Uterus (tissue), 4 donors: ENCODE measurements around the gene C9orf50. TPM values are rescaled to one million over a fixed set of nuclear protein-coding genes. Genes with fewer than 3 reads are reported as not detected.
A peak's percentile ranks its signal among the peaks of the same experiment; 100 is the strongest.

Experiments
- DNase-seq, 2 donors: peaks; one replicate each; pipeline ENCODE4 v3.0.0-alpha.2; 2019 to 2020
- H3K27ac ChIP-seq, 2 donors: fragments of 200-600 bp; sonication (generic); 1 replicate in 1 of 2; 2 replicates in 1 of 2; pipeline ENCODE4 v1.5.1; 2016 to 2018
- H3K27me3 ChIP-seq, 2 donors: fragments of 200-600 bp; sonication (generic); one replicate each; pipeline ENCODE4 v1.5.1; 2018 to 2019; ENCODE audit warnings: control low read depth in 1 of 2
- H3K36me3 ChIP-seq, 2 donors: fragments of 200-600 bp; sonication (generic); one replicate each; pipeline ENCODE4 v1.5.1; 2019; ENCODE audit warnings: control low read depth in 1 of 2
- H3K4me1 ChIP-seq, 2 donors: fragments of 200-600 bp; sonication (generic); one replicate each; pipeline ENCODE4 v1.5.1; 2018 to 2019; ENCODE audit warnings: control low read depth in 1 of 2
- H3K4me3 ChIP-seq, 2 donors: fragments of 200-600 bp; sonication (generic); 1 replicate in 1 of 2; 2 replicates in 1 of 2; pipeline ENCODE4 v1.5.1; 2018 to 2019; ENCODE audit warnings: mild to moderate bottlenecking in 1 of 2
- H3K9me3 ChIP-seq, 2 donors: fragments of 200-600 bp; sonication (generic); one replicate each; pipeline ENCODE4 v1.5.1; 2019; ENCODE audit warnings: control low read depth in 1 of 2
- POLR2A ChIP-seq, 2 donors: fragments of 450-650 bp; IDR thresholded peaks; one replicate each; pipeline ENCODE4 v1.6.1; 2016; ENCODE audit warnings: antibody characterized with exemption in 2 of 2, mild to moderate bottlenecking in 1 of 2, moderate library complexity in 1 of 2
- intact Hi-C: fragments of 100-400 bp; cut with DNase I; formaldehyde crosslinking; loops from one replicate; pipeline ENCODE4 v1.15.1; 2023; ENCODE audit warnings: low total_unique reads
- total RNA-seq, 4 donors: library from RNA; depleted of rRNA in 3 of 4; stranded (reverse); fragments of >200 nt in 3 of 4; gene quantifications; one replicate each; pipeline versions ENCODE4 v1.1.0 to v1.2.4, GENCODE V29; 2014 to 2023
- TF ChIP-seq, protein P1 (sequence below), 4 experiments: fragments of 200-600 bp in 2 of 4; fragments of 450-650 bp in 2 of 4; sonication (generic) in 2 of 4; IDR thresholded peaks; one replicate each; pipeline ENCODE4 v1.5.1; 2016 to 2019; ENCODE audit warnings: antibody characterized with exemption in 4 of 4, mild to moderate bottlenecking in 2 of 4, moderate library complexity in 1 of 4
- donor health status: DM: yes; HTN: yes; CAD: no.

The C9orf50 gene
- total RNA-seq, 4 donors from 2014 or later = 0.35 TPM; not detected in 3

- peak; percentile 59 to 77 for DNase-seq
- TF ChIP-seq, protein P1, sequence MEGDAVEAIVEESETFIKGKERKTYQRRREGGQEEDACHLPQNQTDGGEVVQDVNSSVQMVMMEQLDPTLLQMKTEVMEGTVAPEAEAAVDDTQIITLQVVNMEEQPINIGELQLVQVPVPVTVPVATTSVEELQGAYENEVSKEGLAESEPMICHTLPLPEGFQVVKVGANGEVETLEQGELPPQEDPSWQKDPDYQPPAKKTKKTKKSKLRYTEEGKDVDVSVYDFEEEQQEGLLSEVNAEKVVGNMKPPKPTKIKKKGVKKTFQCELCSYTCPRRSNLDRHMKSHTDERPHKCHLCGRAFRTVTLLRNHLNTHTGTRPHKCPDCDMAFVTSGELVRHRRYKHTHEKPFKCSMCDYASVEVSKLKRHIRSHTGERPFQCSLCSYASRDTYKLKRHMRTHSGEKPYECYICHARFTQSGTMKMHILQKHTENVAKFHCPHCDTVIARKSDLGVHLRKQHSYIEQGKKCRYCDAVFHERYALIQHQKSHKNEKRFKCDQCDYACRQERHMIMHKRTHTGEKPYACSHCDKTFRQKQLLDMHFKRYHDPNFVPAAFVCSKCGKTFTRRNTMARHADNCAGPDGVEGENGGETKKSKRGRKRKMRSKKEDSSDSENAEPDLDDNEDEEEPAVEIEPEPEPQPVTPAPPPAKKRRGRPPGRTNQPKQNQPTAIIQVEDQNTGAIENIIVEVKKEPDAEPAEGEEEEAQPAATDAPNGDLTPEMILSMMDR (IDR thresholded peaks at IDR 0.05) = peak in 1 of 4 experiments; percentile 20
- peak in 1 of 2 donors; percentile 20 for TF ChIP-seq POLR2A (IDR thresholded peaks at IDR 0.05)
- Histone ChIP-seq H3K4me1 (peaks cover 0 to 12% of the 10 kb centered on the region in 2 donors), H3K9me3 (no peaks in the 10 kb centered on the region), H3K36me3 (no peaks in the 10 kb centered on the region), H3K27me3 (no peaks in the 10 kb centered on the region), H3K27ac (peak overlapping the region; percentile 86 to 87), H3K4me3 (peak overlapping the region; percentile 29 to 56)
- intact Hi-C loops = no loop called here
Measured at GRCh38 chr9:129568560-129569501, 52.1 kb downstream of the C9orf50 start.

DNA sequence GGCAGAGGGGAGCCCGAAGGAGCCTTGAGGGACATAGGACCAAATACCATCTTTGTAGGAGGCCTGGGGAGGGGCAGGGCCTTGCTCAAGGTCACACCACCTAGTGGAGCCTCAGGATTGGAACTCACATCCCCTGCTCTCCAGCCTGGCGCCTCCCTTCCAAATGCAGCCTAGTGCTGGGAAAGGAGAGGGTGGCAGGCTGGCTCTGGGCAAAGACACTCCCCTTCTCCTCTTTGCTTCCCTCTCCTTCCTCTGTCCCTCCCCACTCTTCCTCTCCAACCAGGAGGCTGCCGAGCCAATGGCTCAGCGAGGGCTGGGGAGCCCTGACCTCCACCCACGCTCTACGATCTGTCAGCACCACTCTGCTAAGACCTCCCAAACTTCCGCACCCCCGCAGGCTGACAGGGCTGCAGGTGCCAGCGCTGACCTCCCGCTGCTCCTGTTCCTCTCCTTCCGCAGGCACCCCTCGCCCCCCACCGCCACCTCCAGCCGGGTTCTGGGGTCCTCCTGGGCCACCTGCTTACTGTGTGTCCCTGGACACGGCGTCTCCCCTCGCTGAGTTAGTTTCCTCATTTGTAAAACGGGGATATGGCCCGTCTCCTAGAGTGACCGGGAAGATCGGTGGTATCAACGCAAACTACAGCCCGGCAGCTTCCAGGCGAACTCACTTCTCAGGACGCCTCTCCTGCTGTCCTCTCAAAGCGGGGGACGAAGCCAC, 52.9 kb downstream of the C9orf50 start:
- DNase-seq = peak in 1 of 2 donors; percentile 54
- peak in 1 of 2 donors; percentile 11 for TF ChIP-seq POLR2A (IDR thresholded peaks at IDR 0.05)
- TF ChIP-seq, protein P1 (IDR thresholded peaks at IDR 0.05) = no peak
- H3K27ac ChIP-seq = peak overlapping the region; percentile 86 to 87
- H3K27me3 ChIP-seq = no peaks in the 10 kb centered on the region
- peaks cover 0 to 12% of the 10 kb centered on the region in 2 donors for H3K4me1 ChIP-seq
- intact Hi-C loops = no loop called here
- H3K9me3 ChIP-seq = no peaks in the 10 kb centered on the region
- H3K4me3 ChIP-seq = peak overlapping the region; percentile 29 to 56
- no peaks in the 10 kb centered on the region for H3K36me3 ChIP-seq

DNA sequence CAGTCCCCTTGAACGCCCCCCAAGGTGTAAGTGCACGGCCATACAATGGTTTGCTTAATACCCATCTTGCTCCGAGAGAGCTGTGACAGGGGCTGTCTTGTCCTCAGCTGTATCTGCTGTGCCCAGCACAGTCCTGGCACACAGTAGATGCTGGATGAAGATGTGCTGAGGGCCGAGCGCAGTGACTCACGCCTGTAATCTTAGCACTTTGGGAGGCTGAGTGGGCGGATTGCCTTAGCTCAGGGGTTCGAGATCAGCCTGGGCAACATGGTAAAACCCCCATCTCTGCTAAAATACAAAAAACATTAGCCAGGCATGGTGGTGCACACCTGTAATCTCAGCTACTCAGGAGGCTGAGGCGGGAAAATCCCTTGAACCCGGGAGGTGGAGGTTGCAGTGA, 53.6 kb downstream of the C9orf50 start:
- DNase-seq = no peak
- H3K4me1 ChIP-seq = peaks cover 0 to 12% of the 10 kb centered on the region in 2 donors
- TF ChIP-seq, protein P1 (IDR thresholded peaks at IDR 0.05) = no peak
- no peak for TF ChIP-seq POLR2A (IDR thresholded peaks at IDR 0.05)
- intact Hi-C loops = no loop called here
- no peaks in the 10 kb centered on the region for H3K27me3 ChIP-seq
- no peaks in the 10 kb centered on the region for H3K36me3 ChIP-seq
- H3K4me3 ChIP-seq = no peak overlapping the region
- H3K9me3 ChIP-seq = no peaks in the 10 kb centered on the region
- H3K27ac ChIP-seq = no peak overlapping the region

DNA sequence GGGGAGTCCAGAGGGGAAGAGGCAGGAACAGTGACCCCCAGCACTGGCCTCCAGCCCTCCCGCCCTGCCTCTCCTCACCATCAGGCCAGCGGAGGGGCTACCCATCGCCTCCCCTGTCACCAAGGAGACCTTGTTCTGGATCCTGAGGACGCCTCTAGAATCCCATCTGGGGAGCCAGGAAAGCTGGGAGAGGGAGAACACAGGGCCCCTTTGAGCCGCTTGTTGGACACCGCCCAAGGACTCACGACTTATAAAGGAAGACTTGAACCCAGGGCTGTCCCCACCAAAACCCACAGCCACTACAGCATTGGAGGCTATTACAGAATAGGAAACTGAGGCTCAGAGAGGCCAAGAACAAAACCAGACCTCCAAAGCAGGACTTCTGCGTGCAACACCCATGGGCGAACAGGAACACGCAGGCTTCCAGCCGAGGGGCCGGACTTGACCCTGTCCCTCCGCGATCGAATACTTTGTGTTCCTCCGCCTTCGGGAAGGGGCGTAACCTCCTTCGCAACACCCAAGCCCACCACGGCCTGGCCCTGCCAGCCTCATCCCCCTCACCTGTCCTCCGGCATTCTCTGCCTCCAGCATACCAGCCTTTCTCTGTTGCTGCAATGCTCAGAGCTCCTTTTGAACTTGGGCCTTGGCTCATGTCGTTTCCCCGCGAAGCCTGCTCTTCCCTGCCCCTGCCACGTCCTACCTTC, 54.2 kb downstream of the C9orf50 start:
- intact Hi-C loops = no loop called here
- Histone ChIP-seq H3K4me3 (no peak overlapping the region), H3K9me3 (no peaks in the 10 kb centered on the region), H3K27me3 (no peaks in the 10 kb centered on the region), H3K4me1 (peaks cover 0 to 12% of the 10 kb centered on the region in 2 donors), H3K36me3 (no peaks in the 10 kb centered on the region), H3K27ac (no peak overlapping the region)
- DNase-seq = no peak
- no peak for TF ChIP-seq POLR2A (IDR thresholded peaks at IDR 0.05)
- TF ChIP-seq, protein P1 (IDR thresholded peaks at IDR 0.05) = no peak
